HCT116 (cell line): ENCODE data around the gene SUV39H1.

ENCODE experiments used
- CBX3 ChIP-seq: IDR thresholded peaks from 2 replicates; pipeline ENCODE4 v1.6.1; 2012; ENCODE audit warnings: low read depth
- CTCF ChIP-seq, 3 experiments: fragments of 200-600 bp in 1 of 3; sonication (generic) in 1 of 3; IDR thresholded peaks in 2 of 3; conservative IDR thresholded peaks in 1 of 3; 2 replicates each; pipeline ENCODE4 v1.5.1; 2012 to 2017; ENCODE audit warnings: low read depth in 2 of 3, low read length in 2 of 3, antibody characterized with exemption in 1 of 3, borderline replicate concordance in 1 of 3, control low read depth in 1 of 3, mild to moderate bottlenecking in 1 of 3, mixed read lengths in 1 of 3, mixed run types in 1 of 3, moderate library complexity in 1 of 3; ENCODE audit not compliant: insufficient read depth in 1 of 3
- EZH2 ChIP-seq: fragments of 200-600 bp; sonication (generic); IDR thresholded peaks from 2 replicates; pipeline ENCODE4 v1.6.1; 2017; ENCODE audit warnings: antibody characterized with exemption, mixed run types
- EZH2phosphoT487 ChIP-seq: fragments of 200-600 bp; IDR thresholded peaks from 2 replicates; pipeline ENCODE4 v1.6.1; 2018; ENCODE audit warnings: antibody characterized with exemption, borderline replicate concordance
- MAX ChIP-seq: IDR thresholded peaks from 2 replicates; pipeline ENCODE4 v1.6.1; 2012
- POLR2A ChIP-seq: IDR thresholded peaks from 2 replicates; pipeline ENCODE4 v1.7.0; 2011; ENCODE audit warnings: borderline replicate concordance; ENCODE audit not compliant: insufficient read depth, insufficient read length; ENCODE audit errors: extremely low read depth
- POLR2AphosphoS5 ChIP-seq: IDR thresholded peaks from 2 replicates; pipeline ENCODE4 v1.6.1; 2011; ENCODE audit warnings: mild to moderate bottlenecking, low read depth, low read length, moderate library complexity
- RAD21 ChIP-seq: IDR thresholded peaks from 2 replicates; pipeline ENCODE4 v1.6.1; 2012; ENCODE audit warnings: low read depth, mild to moderate bottlenecking
- REST ChIP-seq: IDR thresholded peaks from 2 replicates; pipeline ENCODE4 v1.6.1; 2012; ENCODE audit warnings: low read depth
- TCF7L2 ChIP-seq: IDR thresholded peaks from 2 replicates; pipeline ENCODE4 v1.7.0; 2011; ENCODE audit warnings: borderline replicate concordance, inconsistent platforms; ENCODE audit not compliant: insufficient read depth, insufficient read length; ENCODE audit errors: extremely low read depth
- YY1 ChIP-seq: IDR thresholded peaks from 2 replicates; pipeline ENCODE4 v1.6.1; 2011; ENCODE audit warnings: low read length, low read depth, moderate library complexity, mild to moderate bottlenecking; ENCODE audit not compliant: insufficient replicate concordance; ENCODE audit errors: extremely low read depth
- ZFX ChIP-seq: fragments of 450-650 bp; IDR thresholded peaks from 2 replicates; pipeline ENCODE4 v1.6.1; 2017

- no peak for TF ChIP-seq CTCF (IDR thresholded peaks at IDR 0.05 in 2 of 3, conservative IDR thresholded peaks at IDR 0.05 in 1 of 3; ENCODE audit: borderline replicate concordance in 1 of 3, insufficient read depth in 1 of 3, low read depth in 2 of 3, low read length in 2 of 3)
- TF ChIP-seq CBX3: no peak
- no peak for TF ChIP-seq EZH2
- TF ChIP-seq MAX: no peak
- TF ChIP-seq POLR2A: no peak
- no peak for TF ChIP-seq REST
- no peak for TF ChIP-seq YY1
- TF ChIP-seq EZH2phosphoT487: no peak
- no peak for TF ChIP-seq RAD21
- no peak for TF ChIP-seq TCF7L2
- TF ChIP-seq POLR2AphosphoS5: no peak
- no peak for TF ChIP-seq ZFX
These were observed 40.3 kb downstream of the SUV39H1 start for GRCh38 chrX:48736878-48737212.
